Measurements from ENCODE around the gene KCNMA1.

KCNMA1 gene

GRCh38 chr10:76969366-76969948, 668.2 kb downstream of the KCNMA1 start:
- no peaks in the 10 kb centered on the region for H3K79me1 ChIP-seq (ENCODE audit: low read length)
- WGBS (ENCODE audit: extremely low coverage, insufficient coverage, low lambda C conversion rate), result no CpG with 5 or more reads among the region's 9 CpGs
- no peak overlapping the region for H3K4me2 ChIP-seq (ENCODE audit: low read length)
- no peaks in the 10 kb centered on the region for H3K36me3 ChIP-seq (ENCODE audit: control insufficient read depth, insufficient read depth, low read length)
- H3K27ac ChIP-seq (ENCODE audit: low read depth, low read length), result no peak overlapping the region
- H3K27me3 ChIP-seq (ENCODE audit: insufficient read depth, low read length, poor library complexity), result no peaks in the 10 kb centered on the region
- no peak overlapping the region for H3K9ac ChIP-seq (ENCODE audit: low read length)
- no peak overlapping the region for H2AK5ac ChIP-seq (ENCODE audit: low read length)
- H4K8ac ChIP-seq (ENCODE audit: low read depth, low read length), result no peak overlapping the region
- H2BK15ac ChIP-seq (replicated peaks; ENCODE audit: low read depth), result no peak overlapping the region
- H3K23ac ChIP-seq (ENCODE audit: low read length), result no peak overlapping the region
- no peak overlapping the region for H4K5ac ChIP-seq (ENCODE audit: low read length)
- H3K4me1 ChIP-seq (ENCODE audit: control insufficient read depth, low read depth, low read length), result no peaks in the 10 kb centered on the region
- no peak overlapping the region for H2BK5ac ChIP-seq (ENCODE audit: low read length)
- H2BK120ac ChIP-seq (ENCODE audit: low read depth, low read length), result no peak overlapping the region
- H3K18ac ChIP-seq (ENCODE audit: low read length), result no peak overlapping the region
- no peak overlapping the region for H3K4ac ChIP-seq (ENCODE audit: low read depth, low read length)
- no peak for DNase-seq
- no peak overlapping the region for H3K56ac ChIP-seq (ENCODE audit: low read length)
- no peaks in the 10 kb centered on the region for H3K79me2 ChIP-seq (ENCODE audit: control insufficient read depth, insufficient read depth, low read length)
- no peak overlapping the region for H3K4me3 ChIP-seq (ENCODE audit: low read length)

- no peak overlapping the region for H2AK5ac ChIP-seq (ENCODE audit: low read length)
- no peak overlapping the region for H2BK5ac ChIP-seq (ENCODE audit: low read length)
- no peaks in the 10 kb centered on the region for H3K27me3 ChIP-seq (ENCODE audit: insufficient read depth, low read length, poor library complexity)
- H3K4ac ChIP-seq (ENCODE audit: low read depth, low read length), result no peak overlapping the region
- H3K23ac ChIP-seq (ENCODE audit: low read length), result no peak overlapping the region
- H3K4me1 ChIP-seq (ENCODE audit: control insufficient read depth, low read depth, low read length), result no peaks in the 10 kb centered on the region
- H2BK15ac ChIP-seq (replicated peaks; ENCODE audit: low read depth), result no peak overlapping the region
- H3K56ac ChIP-seq (ENCODE audit: low read length), result no peak overlapping the region
- H2BK120ac ChIP-seq (ENCODE audit: low read depth, low read length), result no peak overlapping the region
- no peak overlapping the region for H3K27ac ChIP-seq (ENCODE audit: low read depth, low read length)
- no peak overlapping the region for H4K5ac ChIP-seq (ENCODE audit: low read length)
- H3K9ac ChIP-seq (ENCODE audit: low read length), result no peak overlapping the region
- H3K18ac ChIP-seq (ENCODE audit: low read length), result no peak overlapping the region
- no CpG with 5 or more reads among the region's 2 CpGs for WGBS (ENCODE audit: extremely low coverage, insufficient coverage, low lambda C conversion rate)
- no peak overlapping the region for H4K8ac ChIP-seq (ENCODE audit: low read depth, low read length)
- DNase-seq, result no peak
- no peaks in the 10 kb centered on the region for H3K36me3 ChIP-seq (ENCODE audit: control insufficient read depth, insufficient read depth, low read length)
- H3K4me3 ChIP-seq (ENCODE audit: low read length), result no peak overlapping the region
- no peaks in the 10 kb centered on the region for H3K79me1 ChIP-seq (ENCODE audit: low read length)
- H3K79me2 ChIP-seq (ENCODE audit: control insufficient read depth, insufficient read depth, low read length), result no peaks in the 10 kb centered on the region
- H3K4me2 ChIP-seq (ENCODE audit: low read length), result no peak overlapping the region
These were observed 669.1 kb downstream of the KCNMA1 start for GRCh38 chr10:76968483-76968882.

GRCh38 chr10:76962851-76963250, 674.8 kb downstream of the KCNMA1 start:
- WGBS (ENCODE audit: extremely low coverage, insufficient coverage, low lambda C conversion rate), result no CpG with 5 or more reads among the region's 4 CpGs
- Histone ChIP-seq H3K4ac (ENCODE audit: low read depth, low read length) (no peak overlapping the region), H3K18ac (ENCODE audit: low read length) (no peak overlapping the region), H3K4me1 (ENCODE audit: control insufficient read depth, low read depth, low read length) (no peaks in the 10 kb centered on the region), H3K79me2 (ENCODE audit: control insufficient read depth, insufficient read depth, low read length) (no peaks in the 10 kb centered on the region), H3K4me2 (ENCODE audit: low read length) (no peak overlapping the region), H3K56ac (ENCODE audit: low read length) (no peak overlapping the region), H2BK5ac (ENCODE audit: low read length) (no peak overlapping the region), H2BK120ac (ENCODE audit: low read depth, low read length) (no peak overlapping the region), H4K8ac (ENCODE audit: low read depth, low read length) (no peak overlapping the region), H4K5ac (ENCODE audit: low read length) (no peak overlapping the region), H3K23ac (ENCODE audit: low read length) (no peak overlapping the region), H3K9ac (ENCODE audit: low read length) (no peak overlapping the region), H3K4me3 (ENCODE audit: low read length) (no peak overlapping the region), H2AK5ac (ENCODE audit: low read length) (no peak overlapping the region), H3K36me3 (ENCODE audit: control insufficient read depth, insufficient read depth, low read length) (no peaks in the 10 kb centered on the region), H3K79me1 (ENCODE audit: low read length) (no peaks in the 10 kb centered on the region), H3K27ac (ENCODE audit: low read depth, low read length) (no peak overlapping the region), H3K27me3 (ENCODE audit: insufficient read depth, low read length, poor library complexity) (no peaks in the 10 kb centered on the region), H2BK15ac (replicated peaks; ENCODE audit: low read depth) (no peak overlapping the region)
- no peak for DNase-seq

- no CpG with 5 or more reads among the region's 5 CpGs for WGBS (ENCODE audit: extremely low coverage, insufficient coverage, low lambda C conversion rate)
- H2BK15ac ChIP-seq (replicated peaks; ENCODE audit: low read depth), result no peak overlapping the region
- no peak overlapping the region for H4K5ac ChIP-seq (ENCODE audit: low read length)
- H2BK120ac ChIP-seq (ENCODE audit: low read depth, low read length), result no peak overlapping the region
- H3K79me2 ChIP-seq (ENCODE audit: control insufficient read depth, insufficient read depth, low read length), result no peaks in the 10 kb centered on the region
- H3K4me1 ChIP-seq (ENCODE audit: control insufficient read depth, low read depth, low read length), result no peaks in the 10 kb centered on the region
- H4K8ac ChIP-seq (ENCODE audit: low read depth, low read length), result no peak overlapping the region
- no peaks in the 10 kb centered on the region for H3K79me1 ChIP-seq (ENCODE audit: low read length)
- H3K27me3 ChIP-seq (ENCODE audit: insufficient read depth, low read length, poor library complexity), result no peaks in the 10 kb centered on the region
- DNase-seq, result no peak
- H3K56ac ChIP-seq (ENCODE audit: low read length), result no peak overlapping the region
- H3K9ac ChIP-seq (ENCODE audit: low read length), result no peak overlapping the region
- no peaks in the 10 kb centered on the region for H3K36me3 ChIP-seq (ENCODE audit: control insufficient read depth, insufficient read depth, low read length)
- H3K4ac ChIP-seq (ENCODE audit: low read depth, low read length), result no peak overlapping the region
- no peak overlapping the region for H3K27ac ChIP-seq (ENCODE audit: low read depth, low read length)
- H3K4me3 ChIP-seq (ENCODE audit: low read length), result no peak overlapping the region
- no peak overlapping the region for H2AK5ac ChIP-seq (ENCODE audit: low read length)
- H3K18ac ChIP-seq (ENCODE audit: low read length), result no peak overlapping the region
- no peak overlapping the region for H3K23ac ChIP-seq (ENCODE audit: low read length)
- no peak overlapping the region for H3K4me2 ChIP-seq (ENCODE audit: low read length)
- no peak overlapping the region for H2BK5ac ChIP-seq (ENCODE audit: low read length)
These were observed 675.8 kb downstream of the KCNMA1 start for GRCh38 chr10:76961841-76962240.

GRCh38 chr10:76959111-76959510, 678.5 kb downstream of the KCNMA1 start:
- Histone ChIP-seq H4K8ac (ENCODE audit: low read depth, low read length) (no peak overlapping the region), H2AK5ac (ENCODE audit: low read length) (no peak overlapping the region), H2BK5ac (ENCODE audit: low read length) (no peak overlapping the region), H3K79me1 (ENCODE audit: low read length) (no peaks in the 10 kb centered on the region), H3K9ac (ENCODE audit: low read length) (no peak overlapping the region), H3K4me2 (ENCODE audit: low read length) (no peak overlapping the region), H4K5ac (ENCODE audit: low read length) (no peak overlapping the region), H3K56ac (ENCODE audit: low read length) (no peak overlapping the region), H3K4me3 (ENCODE audit: low read length) (no peak overlapping the region), H3K79me2 (ENCODE audit: control insufficient read depth, insufficient read depth, low read length) (no peaks in the 10 kb centered on the region), H3K23ac (ENCODE audit: low read length) (no peak overlapping the region), H3K18ac (ENCODE audit: low read length) (no peak overlapping the region), H2BK120ac (ENCODE audit: low read depth, low read length) (no peak overlapping the region), H3K4ac (ENCODE audit: low read depth, low read length) (no peak overlapping the region), H2BK15ac (replicated peaks; ENCODE audit: low read depth) (no peak overlapping the region), H3K4me1 (ENCODE audit: control insufficient read depth, low read depth, low read length) (no peaks in the 10 kb centered on the region), H3K36me3 (ENCODE audit: control insufficient read depth, insufficient read depth, low read length) (no peaks in the 10 kb centered on the region), H3K27ac (ENCODE audit: low read depth, low read length) (no peak overlapping the region), H3K27me3 (ENCODE audit: insufficient read depth, low read length, poor library complexity) (no peaks in the 10 kb centered on the region)
- no CpG with 5 or more reads among the region's 2 CpGs for WGBS (ENCODE audit: extremely low coverage, insufficient coverage, low lambda C conversion rate)
- no peak for DNase-seq

DNA sequence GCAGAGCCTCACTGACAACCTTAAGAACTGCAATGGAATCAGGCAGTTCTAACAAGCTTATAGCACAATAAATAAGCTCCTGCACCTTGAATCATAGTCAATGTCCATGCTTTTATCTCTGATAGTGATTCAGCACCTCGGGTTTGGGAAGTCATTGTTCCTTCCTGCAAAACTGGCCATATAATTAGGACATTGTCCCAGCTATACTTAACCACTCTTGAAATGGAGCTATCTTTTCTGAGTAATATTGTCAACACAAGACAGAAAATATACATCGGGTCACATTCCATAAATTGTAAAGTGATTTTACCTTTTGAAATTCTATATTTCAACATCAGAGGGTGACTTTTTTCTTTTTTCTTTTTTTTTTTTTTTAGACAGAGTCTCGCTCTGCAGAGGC, 682.8 kb downstream of the KCNMA1 start:
- Histone ChIP-seq H2BK15ac (replicated peaks; ENCODE audit: low read depth) (no peak overlapping the region), H3K4ac (ENCODE audit: low read depth, low read length) (no peak overlapping the region), H3K9ac (ENCODE audit: low read length) (no peak overlapping the region), H2AK5ac (ENCODE audit: low read length) (no peak overlapping the region), H2BK120ac (ENCODE audit: low read depth, low read length) (no peak overlapping the region), H3K4me2 (ENCODE audit: low read length) (no peak overlapping the region), H3K4me1 (ENCODE audit: control insufficient read depth, low read depth, low read length) (no peaks in the 10 kb centered on the region), H3K36me3 (ENCODE audit: control insufficient read depth, insufficient read depth, low read length) (no peaks in the 10 kb centered on the region), H4K8ac (ENCODE audit: low read depth, low read length) (no peak overlapping the region), H3K18ac (ENCODE audit: low read length) (no peak overlapping the region), H2BK5ac (ENCODE audit: low read length) (no peak overlapping the region), H3K27me3 (ENCODE audit: insufficient read depth, low read length, poor library complexity) (no peaks in the 10 kb centered on the region), H3K79me1 (ENCODE audit: low read length) (no peaks in the 10 kb centered on the region), H3K27ac (ENCODE audit: low read depth, low read length) (no peak overlapping the region), H3K79me2 (ENCODE audit: control insufficient read depth, insufficient read depth, low read length) (no peaks in the 10 kb centered on the region), H3K56ac (ENCODE audit: low read length) (no peak overlapping the region), H3K23ac (ENCODE audit: low read length) (no peak overlapping the region), H3K4me3 (ENCODE audit: low read length) (no peak overlapping the region), H4K5ac (ENCODE audit: low read length) (no peak overlapping the region)
- WGBS (ENCODE audit: extremely low coverage, insufficient coverage, low lambda C conversion rate), result no CpG with 5 or more reads among the region's 3 CpGs
- DNase-seq, result no peak

All from mesendoderm (in vitro differentiated cells).